CD8-positive, alpha-beta memory T cell (primary cell): ENCODE measurements around the gene DAB1. TPM values are rescaled to one million over a fixed set of nuclear protein-coding genes. Genes with fewer than 3 reads are reported as not detected.

Experiments used
- CTCF ChIA-PET: fragments of 350-600 bp; sonication (Branson Sonifier 250); formaldehyde crosslinking; loops from one replicate; lab custom pipeline; 2021; ENCODE audit warnings: antibody characterized with exemption; lab: Charles Lee
- POLR2A ChIA-PET: fragments of 350-600 bp; sonication (Branson Sonifier 250); formaldehyde crosslinking; loops from one replicate; lab custom pipeline; 2021; ENCODE audit warnings: antibody characterized with exemption; lab: Charles Lee
- DNase-seq, 5 donors: peaks; one replicate each; pipeline versions ENCODE4 v3.0.0 to v3.0.0-alpha.2; 2020 to 2022; ENCODE audit warnings: mixed read lengths in 1 of 5
- H3K27ac ChIP-seq: one replicate; pipeline ENCODE4 v1.7.0; 2013; ENCODE audit warnings: low read depth, mild to moderate bottlenecking, low read length, moderate library complexity
- H3K27me3 ChIP-seq: 2 replicates; pipeline ENCODE4 v1.7.0; 2013; ENCODE audit warnings: low read length, mild to moderate bottlenecking; ENCODE audit not compliant: insufficient read depth, poor library complexity, severe bottlenecking
- H3K36me3 ChIP-seq: 2 replicates; pipeline ENCODE4 v1.7.0; 2013; ENCODE audit warnings: mild to moderate bottlenecking, low read length, moderate library complexity; ENCODE audit not compliant: insufficient read depth
- H3K4me1 ChIP-seq: 2 replicates; pipeline ENCODE4 v1.7.0; 2013; ENCODE audit warnings: mild to moderate bottlenecking, low read length, moderate library complexity; ENCODE audit not compliant: insufficient read depth
- H3K4me3 ChIP-seq: 2 replicates; pipeline ENCODE4 v1.7.0; 2013; ENCODE audit warnings: mild to moderate bottlenecking, low read length
- H3K9me3 ChIP-seq: 2 replicates; pipeline ENCODE4 v1.7.0; 2013; ENCODE audit warnings: mild to moderate bottlenecking, low read length
- H3K27ac Mint-ChIP-seq, 8 donors: one replicate each; pipeline ENCODE4 v1.8.0; 2020 to 2021; ENCODE audit warnings: mixed read lengths in 8 of 8, mild to moderate bottlenecking in 6 of 8, inconsistent platforms in 3 of 8, moderate library complexity in 3 of 8
- H3K27me3 Mint-ChIP-seq, 2 donors: one replicate each; pipeline ENCODE4 v1.8.0; 2020 to 2021; ENCODE audit warnings: mixed read lengths in 2 of 2, mild to moderate bottlenecking in 1 of 2, moderate library complexity in 1 of 2
- H3K36me3 Mint-ChIP-seq, 3 donors: one replicate each; pipeline ENCODE4 v1.8.0; 2020 to 2021; ENCODE audit warnings: mixed read lengths in 3 of 3, inconsistent platforms in 1 of 3, mild to moderate bottlenecking in 1 of 3
- H3K4me1 Mint-ChIP-seq, 3 donors: one replicate each; pipeline ENCODE4 v1.8.0; 2020 to 2021; ENCODE audit warnings: mixed read lengths in 3 of 3, inconsistent platforms in 1 of 3, mild to moderate bottlenecking in 1 of 3
- H3K4me3 Mint-ChIP-seq, 7 donors: one replicate each; pipeline ENCODE4 v1.8.0; 2020 to 2021; ENCODE audit warnings: mixed read lengths in 7 of 7, mild to moderate bottlenecking in 6 of 7, moderate library complexity in 4 of 7, inconsistent platforms in 2 of 7
- H3K9me3 Mint-ChIP-seq, 5 donors: one replicate each; pipeline ENCODE4 v1.8.0; 2020 to 2022; ENCODE audit warnings: mixed read lengths in 5 of 5, mild to moderate bottlenecking in 3 of 5, moderate library complexity in 2 of 5, inconsistent platforms in 1 of 5
- polyA plus RNA-seq: library from polyadenylated mRNA; unstranded; fragments of 300-500 nt; fragmentation: Illumina TruSeq; gene quantifications from one replicate; pipeline ENCODE4 v1.2.3, GENCODE V29; 2021
- total RNA-seq, 2 experiments: library from RNA; stranded (reverse); gene quantifications; one replicate each; pipeline ENCODE4 v1.2.3, GENCODE V29; 2021

Gene DAB1
- total and polyA plus RNA-seq, 3 experiments from 2014 or later = 0.09 to 1.7 TPM; not detected in 1

DNA sequence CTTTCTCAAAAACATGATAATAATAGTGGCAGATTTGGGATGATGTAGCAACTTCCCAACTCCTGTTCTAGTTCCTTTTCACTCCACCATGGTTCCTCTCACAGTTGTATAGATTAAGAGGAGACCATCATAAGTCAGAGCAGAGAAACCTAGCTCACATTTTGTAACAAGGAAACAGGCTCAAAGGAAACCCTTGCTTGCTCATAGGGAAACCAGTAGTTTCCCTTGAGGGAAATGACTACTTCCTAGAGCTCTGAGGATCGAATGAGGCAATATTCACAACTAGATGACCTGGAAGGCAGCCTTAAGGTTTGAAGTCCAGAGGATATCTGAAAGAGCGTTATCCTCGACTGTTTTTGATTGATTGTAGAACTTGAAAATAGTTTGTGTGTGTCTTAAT, 382.0 kb downstream of the DAB1 start:
- H3K9me3 Mint-ChIP-seq = no peaks in the 10 kb centered on the region
- Histone ChIP-seq H3K27ac (no peak overlapping the region), H3K27me3 (no peaks in the 10 kb centered on the region), H3K36me3 (no peaks in the 10 kb centered on the region), H3K9me3 (no peaks in the 10 kb centered on the region), H3K4me1 (no peaks in the 10 kb centered on the region), H3K4me3 (no peak overlapping the region)
- H3K36me3 Mint-ChIP-seq = peaks cover 0 to 4% (median 0%) of the 10 kb centered on the region in 3 donors
- no peak overlapping the region for H3K27ac Mint-ChIP-seq
- DNase-seq = no peak
- H3K4me3 Mint-ChIP-seq = no peak overlapping the region
- peaks cover 3 to 5% of the 10 kb centered on the region in 2 donors for H3K27me3 Mint-ChIP-seq
- ChIA-PET POLR2A (no interaction called here), CTCF (no interaction called here)
- H3K4me1 Mint-ChIP-seq = no peaks in the 10 kb centered on the region

DNA sequence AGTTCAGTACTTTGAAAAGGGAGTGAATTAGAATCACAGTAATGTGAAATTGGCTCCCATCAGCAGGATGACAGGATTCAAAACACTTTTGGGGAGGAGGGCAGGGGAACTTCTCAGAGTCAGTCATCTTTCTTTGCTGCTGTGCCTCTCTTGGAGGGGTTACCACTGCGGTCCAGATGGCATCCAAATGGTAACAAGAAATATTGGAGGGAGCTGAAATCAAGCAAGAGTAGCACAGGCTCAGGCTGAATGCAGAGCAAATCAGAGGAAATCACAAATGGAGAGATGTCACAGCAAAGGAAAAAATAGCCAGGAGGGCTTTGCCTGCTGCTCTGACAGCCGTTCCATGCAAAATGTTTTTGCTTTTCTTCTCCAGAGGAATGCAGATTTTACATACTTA, 383.0 kb downstream of the DAB1 start:
- Histone ChIP-seq H3K27ac (no peak overlapping the region), H3K9me3 (no peaks in the 10 kb centered on the region), H3K27me3 (no peaks in the 10 kb centered on the region), H3K36me3 (no peaks in the 10 kb centered on the region), H3K4me3 (no peak overlapping the region), H3K4me1 (no peaks in the 10 kb centered on the region)
- ChIA-PET POLR2A (no interaction called here), CTCF (no interaction called here)
- Mint-ChIP-seq H3K36me3 (peaks cover 0 to 4% (median 0%) of the 10 kb centered on the region in 3 donors), H3K4me3 (no peak overlapping the region), H3K27ac (no peak overlapping the region), H3K27me3 (peaks cover 3 to 5% of the 10 kb centered on the region in 2 donors), H3K9me3 (no peaks in the 10 kb centered on the region), H3K4me1 (no peaks in the 10 kb centered on the region)
- no peak for DNase-seq

DNA sequence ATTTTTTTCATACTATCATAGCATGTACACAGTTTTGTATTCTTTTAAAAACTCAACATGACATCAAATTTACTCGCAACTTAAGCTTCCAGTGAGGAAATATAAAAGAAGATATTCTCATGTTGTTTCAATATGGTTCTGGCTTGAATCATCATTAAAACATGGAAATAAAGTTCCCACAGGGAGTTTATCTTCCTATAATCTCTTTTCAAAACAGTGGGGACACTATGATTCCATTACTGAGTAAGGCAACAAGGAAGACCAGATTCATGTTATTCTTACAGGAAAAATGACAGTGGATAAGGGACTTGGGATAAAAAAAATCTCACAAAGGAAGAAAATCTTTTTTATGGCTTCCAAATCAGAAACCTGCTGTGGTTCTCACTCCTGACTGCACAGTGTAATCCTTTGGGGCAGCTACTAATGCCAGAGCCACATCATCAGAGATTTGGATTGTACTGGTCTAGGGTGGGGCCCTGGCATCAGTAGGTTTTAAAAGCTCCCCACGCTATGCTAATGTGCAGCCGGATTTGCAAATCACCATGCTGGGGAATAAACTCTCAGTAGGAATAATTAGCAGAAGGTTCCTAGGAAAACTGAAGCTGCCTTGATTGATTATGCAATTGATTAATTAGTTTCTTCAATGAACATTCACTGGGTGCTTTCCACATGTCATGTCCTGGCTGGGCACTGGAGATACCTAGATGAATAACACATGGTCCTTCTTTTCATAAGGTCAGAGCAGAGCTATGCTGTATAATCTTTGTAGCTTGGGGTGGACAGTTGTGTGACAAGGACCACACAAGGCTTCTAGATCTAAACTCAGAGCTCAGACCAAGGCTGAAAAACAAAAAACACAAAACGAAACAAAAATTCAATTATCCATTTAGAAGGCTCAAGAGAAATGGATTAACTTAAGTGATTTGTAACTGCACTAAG, 386.9 kb downstream of the DAB1 start:
- Mint-ChIP-seq H3K27ac (no peak overlapping the region), H3K27me3 (peaks cover 0 to 5% of the 10 kb centered on the region in 2 donors), H3K9me3 (no peaks in the 10 kb centered on the region), H3K36me3 (peaks cover 0 to 12% (median 0%) of the 10 kb centered on the region in 3 donors), H3K4me3 (no peak overlapping the region), H3K4me1 (no peaks in the 10 kb centered on the region)
- Histone ChIP-seq H3K36me3 (no peaks in the 10 kb centered on the region), H3K4me1 (no peaks in the 10 kb centered on the region), H3K4me3 (no peak overlapping the region), H3K9me3 (no peaks in the 10 kb centered on the region), H3K27ac (no peak overlapping the region), H3K27me3 (no peaks in the 10 kb centered on the region)
- CTCF ChIA-PET = no interaction called here
- POLR2A ChIA-PET = no interaction called here
- no peak for DNase-seq

DNA sequence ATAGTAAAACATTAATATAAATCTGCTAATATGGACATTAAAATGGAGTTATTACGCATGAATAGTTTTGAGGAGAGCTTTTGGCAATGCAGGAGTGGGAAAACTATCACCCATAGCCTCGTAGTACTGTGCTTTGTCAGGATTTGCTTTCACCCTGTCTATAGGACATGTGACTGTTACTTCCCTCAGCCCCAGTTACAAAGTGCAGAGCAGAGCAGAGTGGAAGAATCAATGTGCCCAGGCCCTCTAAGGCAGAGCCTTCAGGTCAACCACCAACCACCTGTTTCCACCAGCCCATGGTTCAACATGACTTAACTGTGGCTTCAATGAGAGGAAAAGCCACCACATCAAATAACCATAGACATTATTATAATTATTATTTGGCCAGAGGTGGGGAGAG, 389.1 kb downstream of the DAB1 start:
- H3K4me3 Mint-ChIP-seq = no peak overlapping the region
- no peaks in the 10 kb centered on the region for H3K9me3 Mint-ChIP-seq
- no peaks in the 10 kb centered on the region for H3K9me3 ChIP-seq
- peaks cover 0 to 2% of the 10 kb centered on the region in 2 donors for H3K27me3 Mint-ChIP-seq
- H3K4me3 ChIP-seq = no peak overlapping the region
- no peaks in the 10 kb centered on the region for H3K4me1 Mint-ChIP-seq
- no peaks in the 10 kb centered on the region for H3K36me3 ChIP-seq
- H3K27ac ChIP-seq = no peak overlapping the region
- H3K36me3 Mint-ChIP-seq = peaks cover 0 to 13% (median 0%) of the 10 kb centered on the region in 3 donors
- no peak for DNase-seq
- H3K27ac Mint-ChIP-seq = no peak overlapping the region
- H3K4me1 ChIP-seq = no peaks in the 10 kb centered on the region
- H3K27me3 ChIP-seq = no peaks in the 10 kb centered on the region
- CTCF ChIA-PET = no interaction called here
- POLR2A ChIA-PET = no interaction called here

DNA sequence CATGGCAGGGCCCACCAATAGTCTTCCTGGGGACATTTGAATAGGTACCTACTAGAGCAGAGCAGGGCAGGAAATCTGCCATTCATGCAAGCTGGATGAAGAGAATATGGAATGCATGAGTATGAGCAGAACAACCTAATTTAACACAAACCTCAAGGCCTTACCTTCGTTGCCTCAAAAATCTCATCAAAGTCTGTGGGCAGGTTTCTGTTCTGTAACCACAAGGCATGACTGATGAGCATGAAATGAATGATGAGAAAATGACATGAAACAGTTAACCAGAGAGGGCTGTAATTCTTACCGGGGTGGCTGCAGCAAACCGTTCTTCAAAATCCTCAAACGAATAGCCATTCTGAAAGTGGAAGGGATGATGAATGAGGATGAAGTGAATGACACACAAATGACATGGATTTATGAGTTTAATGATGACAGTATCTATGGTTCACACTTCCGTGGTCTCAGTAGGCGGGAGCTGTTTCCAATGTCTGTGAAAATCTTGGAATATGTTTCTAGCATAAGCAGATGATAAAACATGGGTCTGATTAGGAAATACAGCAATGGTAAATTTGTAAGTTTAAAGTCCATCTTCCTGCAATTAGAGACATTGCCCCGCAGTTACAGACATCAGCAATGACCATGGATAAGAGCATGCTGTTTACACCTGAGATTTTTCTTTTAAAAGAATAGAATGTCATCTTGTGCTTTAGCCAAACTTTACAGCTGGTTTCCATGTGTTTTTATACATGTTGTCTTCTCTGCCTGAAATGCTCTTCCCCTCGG, 390.4 kb downstream of the DAB1 start:
- H3K27me3 Mint-ChIP-seq = peaks cover 0 to 2% of the 10 kb centered on the region in 2 donors
- H3K9me3 ChIP-seq = no peaks in the 10 kb centered on the region
- H3K27ac ChIP-seq = no peak overlapping the region
- no peaks in the 10 kb centered on the region for H3K36me3 ChIP-seq
- peaks cover 0 to 2% (median 0%) of the 10 kb centered on the region in 5 donors for H3K9me3 Mint-ChIP-seq
- H3K4me1 ChIP-seq = no peaks in the 10 kb centered on the region
- CTCF ChIA-PET = no interaction called here
- DNase-seq = no peak
- no peak overlapping the region for H3K4me3 ChIP-seq
- H3K27ac Mint-ChIP-seq = no peak overlapping the region
- POLR2A ChIA-PET = no interaction called here
- peaks cover 0 to 13% (median 0%) of the 10 kb centered on the region in 3 donors for H3K36me3 Mint-ChIP-seq
- H3K4me3 Mint-ChIP-seq = no peak overlapping the region
- H3K4me1 Mint-ChIP-seq = no peaks in the 10 kb centered on the region
- no peaks in the 10 kb centered on the region for H3K27me3 ChIP-seq

DNA sequence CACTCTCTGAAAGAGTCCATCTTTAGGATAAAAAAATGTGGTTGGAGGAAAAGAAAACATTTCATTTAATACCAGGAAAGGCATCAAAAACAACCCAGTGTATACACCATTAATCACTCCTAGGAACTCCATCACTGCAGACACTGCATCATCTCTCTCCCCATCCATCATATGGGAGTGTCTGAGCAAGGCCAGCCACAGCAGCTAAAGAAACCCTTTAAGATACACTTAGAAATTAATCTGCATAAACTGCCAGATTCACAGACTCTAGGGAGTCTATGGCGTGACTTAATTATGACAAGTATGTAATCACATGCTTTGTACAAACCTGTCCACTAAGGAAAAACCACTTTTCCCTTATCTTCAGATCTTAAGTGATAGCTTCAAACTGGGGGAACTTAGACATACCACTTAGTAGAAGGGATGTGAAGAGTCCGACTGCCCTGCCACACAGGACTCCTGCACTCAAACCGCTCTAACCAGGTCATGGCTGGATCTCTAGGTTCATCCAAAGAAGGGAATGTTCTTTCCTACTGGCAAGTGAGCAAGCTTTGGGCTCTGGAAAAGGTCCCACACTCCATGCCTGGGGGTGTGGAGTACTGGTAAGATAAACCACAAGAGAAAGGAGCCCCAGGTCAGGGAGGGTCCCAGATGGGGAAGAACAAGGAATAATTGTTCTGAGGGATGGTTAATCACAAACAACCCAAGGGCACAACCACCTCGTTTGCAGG, 397.1 kb downstream of the DAB1 start:
- peaks cover 0 to 2% (median 0%) of the 10 kb centered on the region in 5 donors for H3K9me3 Mint-ChIP-seq
- no peaks in the 10 kb centered on the region for H3K36me3 ChIP-seq
- H3K27ac Mint-ChIP-seq = no peak overlapping the region
- no peaks in the 10 kb centered on the region for H3K4me1 ChIP-seq
- no peaks in the 10 kb centered on the region for H3K9me3 ChIP-seq
- no peak overlapping the region for H3K4me3 ChIP-seq
- H3K4me3 Mint-ChIP-seq = no peak overlapping the region
- CTCF ChIA-PET = no interaction called here
- DNase-seq = no peak
- H3K27me3 ChIP-seq = no peaks in the 10 kb centered on the region
- H3K27me3 Mint-ChIP-seq = peaks cover 0 to 1% of the 10 kb centered on the region in 2 donors
- H3K4me1 Mint-ChIP-seq = no peaks in the 10 kb centered on the region
- POLR2A ChIA-PET = no interaction called here
- H3K36me3 Mint-ChIP-seq = peaks cover 0 to 5% (median 0%) of the 10 kb centered on the region in 3 donors
- no peak overlapping the region for H3K27ac ChIP-seq

DNA sequence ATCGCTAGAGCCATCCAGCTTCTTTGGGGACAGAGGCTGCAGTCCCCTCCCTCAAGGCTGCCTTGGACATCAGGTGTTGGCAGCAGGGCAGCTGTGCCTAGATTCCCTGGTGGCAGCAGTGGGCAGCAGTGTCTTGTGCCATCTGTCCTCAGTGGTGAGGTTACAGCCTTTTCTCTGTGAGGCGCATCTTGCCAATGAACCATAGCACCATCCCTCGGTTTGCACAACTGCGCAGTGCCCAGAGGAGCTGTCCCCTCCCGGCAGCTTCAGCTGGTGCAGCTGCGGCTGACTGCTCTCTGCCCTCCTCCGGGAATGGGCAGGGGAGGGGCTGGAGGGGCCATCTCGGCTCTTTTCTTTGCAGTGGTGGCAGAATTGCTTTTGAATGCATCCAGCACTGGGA, 399.0 kb downstream of the DAB1 start:
- ChIA-PET POLR2A (no interaction called here), CTCF (no interaction called here)
- Histone ChIP-seq H3K36me3 (no peaks in the 10 kb centered on the region), H3K27ac (no peak overlapping the region), H3K4me3 (no peak overlapping the region), H3K9me3 (no peaks in the 10 kb centered on the region), H3K27me3 (no peaks in the 10 kb centered on the region), H3K4me1 (no peaks in the 10 kb centered on the region)
- H3K27me3 Mint-ChIP-seq = peaks cover 0 to 1% of the 10 kb centered on the region in 2 donors
- no peak overlapping the region for H3K27ac Mint-ChIP-seq
- no peak for DNase-seq
- H3K36me3 Mint-ChIP-seq = no peaks in the 10 kb centered on the region
- H3K4me3 Mint-ChIP-seq = no peak overlapping the region
- no peaks in the 10 kb centered on the region for H3K4me1 Mint-ChIP-seq
- H3K9me3 Mint-ChIP-seq = peaks cover 0 to 2% (median 0%) of the 10 kb centered on the region in 5 donors
